Activated CD8-positive, alpha-beta memory T cell treated with anti-CD3 and anti-CD28 coated beads, Interleukin-2, amount 50 U/mL, for 24 hours (primary cell): ENCODE results near the gene LCN12.

ENCODE experiments used
- DNase-seq: peaks from one replicate; pipeline ENCODE4 v3.0.0-alpha.2; 2020; ENCODE audit errors: extremely low read depth

Gene LCN12

DNA sequence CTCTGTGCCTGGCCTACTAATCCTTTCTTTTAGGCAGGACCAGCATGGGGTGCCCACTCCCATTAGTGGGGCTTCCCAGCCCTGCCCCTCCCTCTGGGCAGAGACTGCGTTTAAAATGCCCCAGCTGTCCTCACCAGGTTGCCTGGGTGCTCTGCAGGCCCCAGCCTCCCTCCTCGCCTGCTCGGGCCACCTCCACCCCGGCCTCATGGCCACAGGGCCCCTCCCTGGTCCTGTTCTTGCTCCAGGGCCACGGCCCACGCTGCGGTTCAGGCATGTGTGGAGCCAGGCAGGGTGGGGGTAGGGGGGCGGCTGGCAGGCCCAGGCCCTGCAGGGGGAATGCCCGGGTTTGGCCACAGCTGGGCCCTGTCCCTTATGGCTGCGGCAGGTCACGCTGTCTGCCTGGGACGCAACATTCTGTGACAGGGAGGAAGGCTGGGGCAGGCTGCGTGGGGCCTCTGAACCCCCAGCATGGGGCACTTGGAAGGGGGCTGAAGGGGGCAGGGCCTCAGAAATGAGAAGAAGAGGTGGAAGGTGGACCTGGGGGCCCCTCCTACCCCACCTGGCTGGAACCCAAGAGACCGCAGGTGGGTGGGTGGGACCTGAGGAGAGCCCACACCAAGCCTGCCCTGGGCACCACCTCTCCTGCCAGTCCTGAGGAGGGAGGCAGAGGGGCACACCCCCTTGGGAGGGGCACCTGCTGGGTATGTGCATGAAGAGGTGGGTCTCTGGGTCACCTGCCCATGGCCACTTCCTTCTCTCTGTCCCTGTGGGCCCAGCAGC is at the start of gene LCN12:
Gene LCN12, plus strand, starts transcription at position 733 of the 780 bp plus-strand sequence. CDS start 55 bp downstream, outside the sequence.
- DNase-seq: no peak

- DNase-seq: no peak
Measured at GRCh38 chr9:136903041-136903554, 49.0 kb upstream of the LCN12 start.

DNA sequence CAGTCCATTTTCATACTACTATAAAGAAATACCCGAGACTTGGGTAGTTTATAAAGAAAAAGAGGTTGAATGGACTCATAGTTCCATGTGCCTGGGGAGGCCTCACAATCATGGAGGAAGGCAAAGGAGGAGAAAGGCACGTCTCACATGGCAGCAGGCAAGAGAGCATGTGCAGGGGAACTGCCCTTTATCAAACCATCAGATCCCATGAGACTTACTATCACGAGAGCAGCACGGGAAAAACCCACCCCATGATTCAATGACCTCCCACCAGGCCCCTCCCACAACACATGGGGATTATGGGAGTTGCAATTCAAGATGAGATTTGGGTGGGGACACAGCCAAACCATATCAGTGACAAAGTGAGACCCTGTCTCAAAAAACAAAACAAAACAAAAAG is 45.8 kb upstream of the LCN12 start:
- DNase-seq: no peak

GRCh38 chr9:136907011-136907914 is 44.8 kb upstream of the LCN12 start:
- DNase-seq: no peak

GRCh38 chr9:136910197-136910900 is 41.7 kb upstream of the LCN12 start:
- DNase-seq: no peak

DNA sequence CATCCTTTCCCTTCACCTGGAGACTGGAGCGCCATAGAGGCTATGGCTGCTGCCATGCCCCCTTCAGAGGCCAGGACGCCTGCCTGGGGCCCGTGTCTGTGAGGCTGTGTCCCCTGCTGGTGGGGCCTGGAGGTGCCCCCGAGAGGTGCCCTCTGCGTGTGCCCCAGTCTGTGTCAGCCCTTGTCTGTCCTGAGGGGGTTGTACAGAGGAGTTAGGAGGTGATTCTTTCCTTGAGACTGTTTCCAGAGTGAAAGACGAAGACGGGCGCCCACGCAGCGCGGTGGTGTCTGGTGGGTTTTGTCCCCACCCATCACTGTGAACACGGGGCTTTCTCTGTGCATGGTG is 41.2 kb upstream of the LCN12 start:
- DNase-seq: no peak

DNA sequence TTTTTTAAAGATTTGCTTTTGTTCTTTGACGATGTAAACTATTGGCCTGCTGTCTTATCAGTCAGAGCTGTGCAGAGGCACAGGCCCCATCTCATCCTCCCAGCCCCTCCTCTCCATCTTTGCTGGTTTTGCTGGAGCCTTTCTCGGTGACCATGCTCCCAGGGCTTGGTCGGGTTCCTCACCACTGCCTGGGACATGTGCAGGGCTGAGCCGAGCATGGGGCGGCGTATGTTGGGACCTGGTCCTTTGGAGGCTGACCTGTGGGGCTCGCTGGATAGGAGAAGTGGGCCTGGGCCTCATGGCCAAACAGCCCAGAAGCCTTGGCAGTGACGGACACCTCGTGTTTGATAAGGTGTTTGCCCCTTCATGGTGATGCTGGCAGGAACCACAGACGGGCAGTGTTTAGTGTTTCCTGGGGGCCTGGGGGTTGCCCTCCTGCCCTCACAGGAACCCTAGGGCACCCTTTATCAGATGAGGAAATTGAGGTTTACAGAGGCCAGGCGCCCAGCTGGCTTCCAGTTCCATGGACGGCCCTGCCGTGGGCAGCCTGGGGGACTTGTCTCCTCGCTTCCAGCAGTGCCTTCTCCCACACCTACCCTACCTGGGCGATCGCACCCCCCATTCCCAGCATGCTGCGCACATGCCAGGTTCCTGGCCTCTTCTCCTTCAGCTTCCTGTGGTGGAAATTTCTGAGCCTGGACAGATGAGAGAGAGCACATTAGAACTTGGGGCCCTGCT is 38.2 kb upstream of the LCN12 start:
- DNase-seq: no peak

GRCh38 chr9:136915632-136916329 is 36.3 kb upstream of the LCN12 start:
- DNase-seq: no peak

GRCh38 chr9:136916330-136917184 is 35.5 kb upstream of the LCN12 start:
- no peak for DNase-seq

DNA sequence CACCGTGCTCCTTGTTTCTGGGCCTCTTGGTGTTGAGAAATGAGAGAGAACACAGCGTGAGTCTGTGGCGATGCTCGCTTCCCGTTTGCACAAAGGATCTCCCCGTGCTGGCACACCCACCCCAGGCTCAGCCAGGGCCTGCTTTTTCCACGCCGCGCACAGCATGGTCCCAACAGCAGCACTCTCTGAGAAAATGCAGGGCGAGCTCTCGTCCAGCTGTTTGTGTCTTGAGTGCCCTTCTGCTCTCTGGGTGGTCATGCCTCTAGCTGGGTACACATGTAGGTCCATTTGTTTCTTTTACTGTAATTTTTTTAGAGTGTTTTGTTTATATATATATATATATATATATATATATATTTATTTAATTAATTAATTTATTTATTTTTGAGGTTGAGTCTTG is 34.2 kb upstream of the LCN12 start:
- no peak for DNase-seq

DNA sequence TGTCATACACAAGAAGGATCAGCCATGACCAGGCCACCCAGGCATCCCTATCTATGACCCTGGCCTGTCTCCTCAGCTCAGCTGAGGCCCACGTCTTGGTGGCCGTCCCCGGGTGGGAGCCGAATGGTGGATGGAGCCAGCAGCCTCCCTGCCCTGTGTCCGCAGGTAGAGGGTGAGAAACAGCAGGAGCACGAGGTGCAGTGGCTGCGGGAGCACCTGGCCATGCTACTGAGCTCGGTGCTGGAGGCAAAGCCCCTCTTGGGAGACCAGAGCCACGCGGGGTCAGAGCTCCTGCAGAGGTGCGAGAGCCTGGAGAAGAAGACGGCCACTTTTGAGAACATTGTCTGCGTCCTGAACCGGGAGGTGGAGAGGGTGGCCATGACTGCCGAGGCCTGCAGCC is 32.0 kb upstream of the LCN12 start:
- DNase-seq: no peak

DNA sequence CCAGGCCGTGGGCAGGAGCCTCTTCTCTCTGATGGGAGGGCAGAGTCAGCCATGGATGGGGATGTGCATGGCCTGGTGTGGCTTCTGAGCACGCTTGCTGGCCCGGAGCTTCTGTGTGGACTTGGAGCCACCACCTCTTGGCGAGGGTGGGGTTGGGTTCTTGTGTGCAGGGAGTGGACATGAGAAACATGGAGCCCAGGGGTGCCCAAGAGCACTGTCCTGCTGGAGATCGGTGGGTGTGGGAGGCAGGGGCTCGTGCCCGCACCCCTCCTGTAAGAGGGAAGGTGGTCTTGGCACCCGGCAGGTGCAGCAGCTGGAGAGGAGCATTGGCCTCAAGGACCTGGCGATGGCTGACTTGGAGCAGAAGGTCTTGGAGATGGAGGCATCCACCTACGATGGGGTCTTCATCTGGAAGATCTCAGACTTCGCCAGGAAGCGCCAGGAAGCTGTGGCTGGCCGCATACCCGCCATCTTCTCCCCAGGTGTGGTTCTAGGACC is 31.3 kb upstream of the LCN12 start:
- no peak for DNase-seq

GRCh38 chr9:136921307-136921706 is 30.8 kb upstream of the LCN12 start:
- no peak for DNase-seq

GRCh38 chr9:136921718-136922117 is 30.4 kb upstream of the LCN12 start:
- DNase-seq: no peak

DNA sequence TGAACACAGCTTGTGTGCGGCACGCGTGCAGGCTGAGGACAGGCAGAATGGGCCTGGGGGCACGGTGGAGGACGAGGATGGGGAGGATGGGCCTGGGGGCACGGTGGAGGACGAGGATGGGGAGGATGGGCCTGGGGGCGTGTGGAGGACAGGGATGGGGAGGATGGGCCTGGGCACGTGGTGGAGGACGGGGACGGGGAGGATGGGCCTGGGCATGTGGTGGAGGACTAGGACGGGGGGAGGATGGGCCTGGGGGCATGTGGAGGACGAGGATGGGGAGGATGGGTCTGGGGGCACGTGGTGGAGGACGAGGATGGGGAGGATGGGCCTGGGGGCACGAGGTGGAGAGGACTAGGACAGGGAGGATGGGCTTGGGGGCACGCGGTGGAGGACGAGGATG is 29.5 kb upstream of the LCN12 start:
- DNase-seq: no peak

GRCh38 chr9:136923881-136924280 is 28.2 kb upstream of the LCN12 start:
- DNase-seq: no peak

DNA sequence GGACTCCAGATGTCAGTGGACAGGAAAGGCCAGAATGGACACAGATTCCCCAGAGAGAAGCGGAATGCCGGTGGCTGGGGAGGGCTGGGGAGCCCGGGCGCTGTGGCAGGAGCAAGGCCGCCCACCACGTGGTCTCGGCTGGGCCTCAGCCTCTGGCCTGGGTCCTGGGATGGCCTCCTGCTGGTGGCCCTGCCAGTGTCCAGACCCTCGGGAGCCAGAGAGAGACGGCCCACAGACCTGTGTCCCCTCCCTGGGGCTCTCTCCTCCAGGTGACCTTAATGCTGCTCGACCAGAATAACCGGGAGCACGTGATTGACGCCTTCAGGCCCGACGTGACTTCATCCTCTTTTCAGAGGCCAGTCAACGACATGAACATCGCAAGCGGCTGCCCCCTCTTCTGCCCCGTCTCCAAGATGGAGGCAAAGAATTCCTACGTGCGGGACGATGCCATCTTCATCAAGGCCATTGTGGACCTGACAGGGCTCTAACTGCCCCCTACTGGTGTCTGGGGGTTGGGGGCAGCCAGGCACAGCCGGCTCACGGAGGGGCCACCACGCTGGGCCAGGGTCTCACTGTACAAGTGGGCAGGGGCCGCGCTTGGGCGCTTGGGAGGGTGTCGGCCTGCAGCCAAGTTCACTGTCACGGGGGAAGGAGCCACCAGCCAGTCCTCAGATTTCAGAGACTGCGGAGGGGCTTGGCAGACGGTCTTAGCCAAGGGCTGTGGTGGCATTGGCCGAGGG is 26.5 kb upstream of the LCN12 start:
- DNase-seq: no peak

DNA sequence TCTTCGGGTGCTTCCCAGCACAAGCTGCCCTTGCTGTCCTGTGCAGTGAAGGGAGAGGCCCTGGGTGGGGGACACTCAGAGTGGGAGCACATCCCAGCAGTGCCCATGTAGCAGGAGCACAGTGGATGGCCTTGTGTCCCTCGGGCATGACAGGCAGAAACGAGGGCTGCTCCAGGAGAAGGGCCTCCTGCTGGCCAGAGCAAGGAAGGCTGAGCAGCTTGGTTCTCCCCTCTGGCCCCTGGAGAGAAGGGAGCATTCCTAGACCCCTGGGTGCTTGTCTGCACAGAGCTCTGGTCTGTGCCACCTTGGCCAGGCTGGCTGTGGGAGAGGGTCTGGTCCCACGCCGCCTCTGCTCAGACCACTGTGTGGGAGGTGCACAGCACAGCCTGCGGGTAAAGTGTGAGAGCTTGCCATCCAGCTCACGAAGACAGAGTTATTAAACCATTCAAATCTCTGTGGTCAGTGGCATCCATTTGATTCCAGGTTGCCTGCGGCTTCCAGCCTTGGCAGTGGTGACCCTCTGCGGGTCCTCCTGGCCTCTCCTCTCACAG is 25.8 kb upstream of the LCN12 start:
- no peak for DNase-seq

DNA sequence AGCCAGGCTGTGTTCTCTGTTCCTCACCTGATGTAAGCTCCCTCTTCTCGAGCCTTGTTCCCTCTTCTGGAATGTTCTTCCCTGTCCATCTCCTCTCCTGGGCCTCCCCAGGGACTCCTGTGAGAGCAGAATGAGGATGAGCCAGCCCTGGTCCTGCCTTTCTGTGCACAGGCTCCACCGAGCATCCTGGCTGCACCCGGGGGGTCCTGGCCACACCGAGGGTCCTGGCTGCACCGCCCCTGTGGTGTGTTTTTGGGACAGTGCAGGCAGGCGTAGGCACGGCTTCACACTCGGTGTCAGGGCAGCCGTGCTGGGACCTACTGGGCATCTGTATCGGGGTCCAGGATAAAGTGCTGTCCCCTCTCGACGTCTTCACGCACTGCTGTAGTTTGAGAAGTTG is 25.3 kb upstream of the LCN12 start:
- DNase-seq: no peak
